Stimulated activated CD8-positive, alpha-beta memory T cell treated with anti-CD3 and anti-CD28 coated beads, Interleukin-7, amount 100 ng/mL, for 48 hours (primary cell): ENCODE results near the gene XPA.
"Not testable (repeated sequence)": the region's sequence is repeated elsewhere in the genome, so short reads cannot be mapped to it uniquely, and the experiment has no call there.

Experiments used
- DNase-seq, 2 donors: peaks; one replicate each; pipeline ENCODE4 v3.0.0-alpha.2; 2020; ENCODE audit warnings: low read depth in 1 of 2; ENCODE audit errors: extremely low read depth in 1 of 2

The XPA gene

DNA sequence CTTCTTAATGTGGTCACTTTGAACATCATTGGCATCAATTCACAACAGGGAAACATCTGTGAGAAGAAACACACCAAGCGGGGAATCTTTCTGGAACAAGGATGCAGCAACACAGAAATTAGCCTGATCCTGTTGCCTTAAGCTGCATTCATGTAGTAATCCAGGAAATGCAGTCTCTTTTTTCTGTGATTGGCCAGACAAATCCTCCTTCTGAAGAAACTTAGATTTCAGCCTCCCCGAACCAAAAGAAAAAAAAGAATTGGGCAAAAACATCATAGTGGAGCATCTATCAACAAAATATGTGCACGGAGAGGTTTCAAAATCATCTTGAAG is 7.2 kb upstream of the XPA start:
- DNase-seq = no peak

DNA sequence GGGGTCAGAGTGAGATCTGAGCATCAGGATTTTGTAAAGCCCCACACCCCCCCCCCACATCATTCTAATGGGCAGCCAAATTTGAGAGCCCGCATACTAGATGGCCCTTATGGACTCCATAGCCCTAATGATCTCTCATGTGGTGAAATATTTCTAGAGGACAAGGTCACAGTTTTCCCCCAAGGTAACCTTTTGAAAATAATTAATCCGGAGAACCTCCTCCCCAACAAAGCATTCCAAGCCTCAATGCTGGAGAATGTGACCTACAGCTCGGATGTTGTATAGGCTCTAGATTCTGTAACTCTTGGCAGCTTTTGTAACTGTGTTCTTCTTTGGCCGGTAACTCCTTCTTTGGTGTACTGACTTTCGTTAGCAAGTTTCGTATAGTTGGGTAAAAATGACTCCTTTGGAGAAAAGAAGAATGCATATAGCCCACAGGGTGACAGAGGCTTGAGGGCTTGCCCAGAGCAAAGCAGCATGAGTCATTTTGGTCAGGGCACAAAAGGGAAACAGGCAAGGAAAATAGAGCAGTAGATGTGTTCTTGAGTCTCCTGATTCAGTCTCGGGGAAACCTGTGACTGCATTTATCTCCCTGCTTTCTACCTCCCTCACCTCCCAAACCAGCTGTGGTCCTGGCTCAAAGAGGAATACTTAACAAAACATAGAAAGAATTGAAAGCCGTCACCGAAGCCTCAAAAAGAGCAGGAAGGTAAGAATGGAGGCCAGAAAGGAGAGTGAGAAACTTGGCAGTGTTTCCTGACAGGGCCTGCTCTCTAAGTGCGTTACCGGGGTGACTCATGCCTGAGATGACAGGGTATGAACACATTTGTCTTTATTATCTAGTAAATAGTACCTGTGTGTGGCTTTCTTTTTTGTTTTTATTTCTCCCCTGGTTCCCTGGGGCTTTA is 6.6 kb upstream of the XPA start:
- DNase-seq = peak in 1 of 2 donors; percentile 29

DNA sequence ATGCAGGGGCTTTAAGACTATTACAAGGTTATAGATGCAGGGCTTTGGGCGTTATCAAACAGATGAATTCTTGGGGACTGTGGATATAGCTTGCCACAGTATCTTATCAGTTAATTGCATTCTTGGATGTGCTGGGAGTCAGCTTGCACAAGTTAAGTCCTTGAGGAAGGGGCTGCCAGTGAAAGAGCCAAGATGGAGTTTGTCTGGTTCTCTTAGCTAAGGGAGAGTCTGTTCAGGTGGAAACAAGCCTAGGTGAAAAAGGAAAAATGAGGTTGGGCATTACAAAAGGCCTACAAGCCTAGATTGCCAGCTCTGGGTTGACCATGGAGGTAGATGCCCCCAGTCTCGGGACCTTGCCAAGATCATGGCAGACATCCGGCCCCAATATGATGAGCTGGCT is 2.7 kb upstream of the XPA start:
- not testable (repeated sequence) for DNase-seq

DNA sequence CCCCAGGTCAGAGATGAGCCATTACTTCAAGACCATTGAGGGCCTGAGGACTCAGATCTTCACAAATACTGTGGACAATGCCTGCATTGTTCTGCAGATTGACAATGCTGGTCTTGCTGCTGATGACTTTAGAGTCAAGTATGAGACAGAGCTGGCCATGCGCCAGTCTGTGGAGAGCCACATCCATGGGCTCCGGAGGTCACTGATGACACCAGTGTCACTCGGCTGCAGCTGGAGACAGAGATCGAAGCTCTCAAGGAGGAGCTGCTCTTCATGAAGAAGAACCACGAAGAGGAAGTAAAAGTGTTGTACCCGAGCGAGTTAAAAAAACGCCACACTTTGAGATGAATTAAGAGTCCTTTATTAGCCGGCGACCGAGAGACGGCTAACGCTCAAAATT is 2.1 kb upstream of the XPA start:
- not testable (repeated sequence) for DNase-seq

DNA sequence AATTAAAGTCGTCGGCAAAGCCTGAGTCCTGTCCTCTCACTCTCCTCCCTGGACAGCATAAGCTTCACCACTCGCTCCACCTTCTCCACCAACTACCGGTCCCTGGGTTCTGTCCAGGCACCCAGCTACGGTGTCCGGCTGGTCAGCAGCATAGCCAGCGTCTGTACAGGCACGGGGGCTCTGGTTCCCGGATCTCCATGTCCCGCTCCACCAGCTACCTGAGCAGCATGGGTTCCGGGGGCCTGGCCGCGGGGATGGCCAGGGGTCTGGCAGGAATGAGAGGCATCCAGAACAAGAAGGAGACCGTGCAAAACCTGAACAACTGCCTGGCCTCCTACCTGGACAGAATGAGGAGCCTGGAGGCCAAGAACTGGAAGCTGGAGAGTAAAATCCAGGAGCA is 1.7 kb upstream of the XPA start:
- DNase-seq = no peak

DNA sequence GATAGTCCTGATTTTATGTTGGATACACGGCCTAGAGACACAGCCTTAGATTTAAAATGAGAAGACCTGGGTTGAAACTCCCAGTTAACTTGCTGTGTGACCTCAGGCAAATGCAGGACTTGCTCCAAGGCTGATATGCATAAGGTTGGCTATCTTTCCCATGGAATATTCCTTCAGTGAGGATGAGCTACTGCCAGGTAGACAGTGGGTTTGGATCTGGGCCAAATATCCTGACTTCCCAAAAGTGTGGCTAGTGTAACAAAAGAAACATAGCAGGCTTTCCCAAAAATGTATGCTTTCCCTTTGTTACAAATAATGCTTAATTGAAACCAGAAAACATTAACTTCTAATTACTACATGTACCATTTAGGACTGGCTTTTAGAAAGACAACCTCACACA is 697 bp upstream of the XPA start:
- DNase-seq = no peak

DNA sequence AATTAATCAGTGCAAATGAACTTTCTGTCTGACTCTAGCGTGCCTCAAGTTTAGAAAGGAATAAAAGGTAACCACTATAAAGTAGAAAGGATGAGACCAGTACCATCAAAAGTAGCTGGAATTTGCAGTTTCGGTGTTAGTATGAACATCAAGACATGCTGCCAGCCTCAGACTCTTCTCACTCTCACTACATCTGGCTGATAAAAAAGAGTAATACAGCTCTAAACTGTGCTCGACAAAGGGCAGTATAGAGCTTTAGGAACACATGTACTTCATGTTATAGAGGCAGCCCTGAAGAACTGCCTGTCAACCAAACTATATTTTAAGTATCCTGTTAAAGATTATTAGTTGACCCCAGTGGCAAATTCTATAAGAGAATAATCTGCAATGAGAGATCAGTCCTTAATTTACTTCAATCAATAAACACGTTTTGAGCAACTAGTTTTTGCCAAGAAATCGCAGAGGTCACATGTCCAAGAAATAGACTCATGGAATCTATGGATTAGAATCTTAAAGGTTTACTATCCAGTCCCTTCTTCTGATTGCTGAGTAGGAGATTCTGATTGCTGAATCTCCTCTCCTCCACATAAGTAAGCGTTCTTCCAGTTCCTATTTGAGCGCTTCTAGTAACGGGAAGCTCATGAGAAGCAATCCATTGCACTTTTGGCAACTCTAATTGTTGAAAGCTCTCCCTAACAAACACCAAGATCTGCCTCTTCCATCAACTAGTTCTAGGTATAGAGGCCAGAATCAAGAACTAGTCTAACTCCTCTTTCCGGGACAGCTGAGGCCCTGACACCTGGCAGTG is 941 bp downstream of the XPA start:
- no peak for DNase-seq

DNA sequence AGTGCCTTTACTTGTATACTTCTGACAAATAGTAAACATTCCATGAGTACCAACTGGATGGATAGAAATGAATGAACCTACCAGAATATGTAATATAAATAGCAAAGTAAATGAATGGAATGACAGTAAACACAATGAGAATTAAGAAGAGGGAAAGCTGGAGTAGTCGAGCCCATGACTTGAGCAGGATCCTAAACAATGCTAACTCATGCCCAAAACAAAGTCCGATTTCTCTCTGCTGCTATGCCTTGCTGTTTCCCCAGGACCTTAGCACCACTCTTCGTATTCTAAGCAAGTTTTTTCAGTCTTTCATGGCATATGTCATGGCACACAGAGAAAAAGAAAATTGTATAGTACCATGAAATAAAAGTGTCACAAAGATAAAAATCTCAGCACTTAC is 1.8 kb downstream of the XPA start:
- DNase-seq = no peak

DNA sequence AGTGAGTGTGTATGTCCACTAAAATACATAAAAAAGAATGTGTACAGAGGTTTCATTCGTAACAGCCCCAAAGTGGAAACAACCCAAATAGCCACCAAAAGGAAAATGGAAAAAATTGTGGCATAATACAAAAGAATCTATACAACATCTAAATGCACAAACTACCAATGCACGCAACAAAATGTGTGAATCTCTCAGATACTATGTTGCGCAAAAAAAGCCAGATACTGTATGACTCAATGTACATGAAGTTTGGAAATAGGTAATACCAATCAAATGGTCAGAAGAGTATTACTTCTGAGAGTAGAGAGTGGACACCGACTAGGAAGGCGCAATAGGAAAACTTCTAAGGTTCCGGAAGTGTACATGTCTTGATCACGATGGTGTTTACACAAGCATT is 2.4 kb downstream of the XPA start:
- no peak for DNase-seq

DNA sequence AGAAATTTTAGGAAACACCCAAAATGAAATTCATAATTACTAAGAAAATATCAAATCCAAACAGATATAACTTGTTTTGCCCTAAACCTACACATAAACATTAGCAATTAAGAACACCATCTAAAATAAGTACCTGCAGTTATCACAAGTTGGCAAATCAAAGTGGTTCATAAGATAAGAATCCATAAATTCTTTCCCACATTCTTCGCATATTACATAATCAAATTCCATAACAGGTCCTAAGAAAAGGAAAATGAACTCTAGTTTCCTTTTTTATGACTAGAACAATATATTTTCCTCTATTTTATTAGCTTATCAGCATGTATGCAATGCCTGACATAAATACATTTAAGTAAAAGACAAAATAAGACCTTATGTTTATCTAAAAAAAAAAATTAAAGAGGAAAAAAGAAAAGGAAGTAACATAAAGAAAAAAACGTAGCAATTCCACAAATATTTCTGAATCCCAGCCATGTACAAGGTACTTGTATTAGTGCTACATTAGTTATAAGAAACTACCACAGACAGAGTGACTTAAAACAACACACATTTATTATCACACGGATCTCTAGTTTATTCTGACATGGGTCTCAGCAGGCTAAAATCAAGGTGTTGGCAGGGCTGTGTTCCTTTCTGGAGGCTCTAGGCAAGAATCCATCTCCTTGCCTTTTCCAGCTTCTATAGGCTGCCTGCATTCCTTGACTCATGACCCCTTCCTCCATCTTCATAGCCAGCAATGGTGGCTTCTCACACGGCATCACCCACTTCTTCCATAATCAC is 7.5 kb downstream of the XPA start:
- no peak for DNase-seq

DNA sequence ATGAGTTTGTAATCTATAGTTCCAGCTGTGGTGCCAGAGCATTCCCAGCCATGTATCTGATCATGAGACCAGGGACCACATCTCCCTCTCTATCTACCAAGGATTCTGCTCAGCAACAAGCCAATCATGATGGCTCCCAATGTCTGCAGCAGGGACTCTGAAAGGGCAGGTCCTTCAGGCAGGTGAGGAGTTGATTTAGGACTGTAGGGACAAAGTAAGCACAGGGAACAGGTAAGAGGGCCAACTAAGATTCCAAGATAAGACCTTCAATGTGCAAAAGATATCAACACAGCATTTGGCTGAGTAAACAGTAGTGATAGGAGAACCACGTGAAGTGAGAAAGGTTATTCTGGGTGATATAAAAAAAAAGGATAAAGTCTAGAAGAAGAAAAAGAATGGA is 8.5 kb downstream of the XPA start:
- no peak for DNase-seq

DNA sequence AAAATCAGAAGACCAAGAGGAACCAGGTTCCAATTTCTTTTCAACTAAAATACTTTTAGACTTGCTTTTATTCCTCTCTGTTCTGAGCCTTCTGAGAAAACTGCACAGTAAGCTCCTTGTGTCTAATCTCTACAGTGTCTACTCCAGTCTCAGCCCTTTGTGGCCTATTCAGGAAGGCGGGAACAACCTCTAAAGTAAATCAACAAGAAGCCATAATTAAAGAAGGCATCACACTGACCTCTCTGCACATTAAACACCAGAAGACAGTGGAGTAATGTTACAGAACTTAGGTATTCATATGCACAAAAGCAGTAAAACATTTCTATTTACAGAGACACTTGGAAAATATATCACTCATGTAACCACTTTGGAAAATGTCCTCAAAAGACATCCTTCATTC is 14.9 kb downstream of the XPA start:
- no peak for DNase-seq

DNA sequence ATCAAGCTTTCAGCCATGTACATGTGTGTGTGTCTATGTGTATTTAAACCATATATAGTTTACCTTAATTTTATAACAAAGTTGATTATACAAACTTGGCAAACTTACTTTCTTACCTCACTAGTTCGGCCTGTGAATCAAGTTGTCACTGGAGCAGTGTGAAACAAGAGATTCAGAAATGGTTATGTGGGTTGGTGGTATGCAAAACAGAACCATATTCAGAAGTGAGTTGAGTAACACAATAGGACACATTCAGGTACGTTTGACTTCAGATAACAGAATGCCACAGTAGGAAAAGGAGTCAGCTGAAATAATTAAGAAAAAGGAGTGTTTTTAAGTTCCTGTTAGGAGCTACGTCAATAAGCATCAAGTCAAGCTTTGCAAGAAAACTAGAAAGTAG is 21.5 kb downstream of the XPA start:
- no peak for DNase-seq

DNA sequence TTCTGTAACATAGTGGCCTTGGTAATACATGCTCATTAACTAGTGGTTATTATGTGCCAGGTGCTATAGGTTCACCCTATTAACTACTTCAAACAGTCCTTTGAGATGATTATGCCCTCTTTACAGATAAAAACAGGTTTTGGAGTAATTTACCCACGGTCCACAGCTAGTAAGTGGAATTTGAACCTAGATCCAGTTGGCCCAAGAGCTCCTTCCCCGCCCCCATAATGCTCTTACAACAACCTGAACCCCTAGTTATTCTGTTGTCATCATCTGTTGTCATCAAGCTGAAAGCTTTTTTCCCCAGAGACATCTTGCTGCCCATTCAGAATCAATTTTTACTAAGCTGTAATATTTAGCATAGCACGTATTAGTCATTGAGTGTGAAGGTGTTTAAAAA is 23.2 kb downstream of the XPA start:
- no peak for DNase-seq

DNA sequence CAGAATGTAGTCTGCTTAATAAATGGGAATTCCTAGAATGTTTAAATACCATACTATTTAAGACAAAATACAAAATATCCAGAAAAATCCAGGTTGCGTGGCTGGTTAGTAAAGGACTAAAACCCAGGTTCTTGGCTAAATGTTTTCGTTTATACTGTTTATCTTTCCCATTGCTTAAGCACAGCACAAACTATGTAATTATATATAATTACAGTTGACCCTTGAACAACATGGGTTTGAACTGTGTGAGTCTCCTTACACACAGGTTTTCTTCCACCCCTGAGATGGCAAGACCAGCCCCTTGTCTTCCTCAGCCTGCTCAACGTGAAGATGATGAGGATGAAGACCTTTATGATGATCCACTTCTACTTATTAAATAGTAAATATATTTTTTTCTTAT is 24.7 kb downstream of the XPA start:
- DNase-seq = no peak

DNA sequence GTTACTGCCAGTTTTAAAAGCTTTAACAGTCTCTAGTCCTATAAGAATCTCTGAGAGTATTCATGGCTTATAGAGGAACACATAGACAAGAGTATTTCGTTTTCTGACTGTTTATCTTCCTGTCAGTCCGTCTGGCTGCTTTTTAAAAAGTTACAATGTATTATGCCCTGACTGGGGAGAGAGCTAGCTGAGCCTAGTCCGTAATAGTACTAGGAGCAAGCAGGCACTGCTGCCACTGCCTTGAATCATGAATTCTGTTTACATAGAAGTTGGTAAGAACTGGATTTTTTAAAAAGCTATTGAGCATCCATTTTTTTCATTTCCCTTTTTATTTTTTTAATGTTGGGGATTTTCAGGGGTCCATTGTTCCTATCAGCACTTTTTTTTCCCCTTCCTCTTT is 26.6 kb downstream of the XPA start:
- DNase-seq = no peak

DNA sequence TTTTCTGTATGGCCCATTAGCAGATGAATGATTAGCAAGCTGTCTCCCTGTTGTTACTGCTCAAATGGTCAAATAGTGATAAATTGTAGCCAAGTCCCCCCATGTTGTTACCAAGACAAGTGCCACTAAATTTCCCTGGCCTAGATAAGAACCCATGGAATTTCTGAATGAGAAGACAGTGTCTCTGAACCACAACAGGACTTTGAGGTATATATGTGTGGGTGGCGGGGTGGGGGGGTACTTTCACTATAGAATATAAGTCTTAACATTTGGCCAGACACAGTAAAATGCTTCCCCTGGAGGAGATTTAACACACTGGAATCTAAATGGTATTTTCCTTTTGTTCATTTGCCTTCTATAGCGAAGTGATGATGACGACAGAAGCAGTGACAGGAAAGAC is 28.7 kb downstream of the XPA start:
- DNase-seq = peak in 1 of 2 donors; percentile 4

DNA sequence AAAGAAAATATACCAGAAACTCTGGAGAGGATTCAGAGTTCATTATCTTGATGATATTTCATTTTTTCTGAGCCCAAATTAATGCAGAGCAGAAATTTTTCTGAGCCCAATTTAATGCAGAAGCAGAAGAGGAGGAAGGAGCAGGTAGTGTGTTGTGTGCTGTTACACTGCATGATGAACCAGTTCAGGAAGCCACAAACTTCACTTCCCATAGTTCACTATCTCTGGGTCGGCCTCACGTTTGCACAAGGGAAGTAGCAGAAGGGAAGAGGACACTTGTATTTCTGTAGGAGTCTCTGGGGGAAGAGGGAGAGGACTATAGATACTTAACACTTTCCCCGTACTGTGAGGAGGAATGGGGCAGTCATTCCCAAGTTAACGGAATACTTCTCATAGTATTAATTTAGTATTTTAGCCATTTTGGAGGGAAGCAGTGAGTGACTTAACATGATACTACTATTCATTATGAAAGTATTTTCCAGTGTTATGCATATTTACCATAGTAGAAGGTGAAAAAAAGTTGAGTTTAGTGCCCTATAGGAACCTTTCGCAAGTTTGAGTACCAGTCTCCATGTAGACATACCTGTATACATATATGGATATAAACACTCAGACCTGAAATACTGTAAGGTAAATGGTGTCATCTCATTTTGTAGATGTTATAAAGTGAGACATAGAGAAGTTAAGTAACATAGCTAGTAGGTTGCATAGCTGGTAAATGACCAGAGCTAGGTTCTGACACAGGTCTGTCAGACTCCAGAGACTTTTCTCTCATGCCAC is 30.0 kb downstream of the XPA start:
- no peak for DNase-seq

DNA sequence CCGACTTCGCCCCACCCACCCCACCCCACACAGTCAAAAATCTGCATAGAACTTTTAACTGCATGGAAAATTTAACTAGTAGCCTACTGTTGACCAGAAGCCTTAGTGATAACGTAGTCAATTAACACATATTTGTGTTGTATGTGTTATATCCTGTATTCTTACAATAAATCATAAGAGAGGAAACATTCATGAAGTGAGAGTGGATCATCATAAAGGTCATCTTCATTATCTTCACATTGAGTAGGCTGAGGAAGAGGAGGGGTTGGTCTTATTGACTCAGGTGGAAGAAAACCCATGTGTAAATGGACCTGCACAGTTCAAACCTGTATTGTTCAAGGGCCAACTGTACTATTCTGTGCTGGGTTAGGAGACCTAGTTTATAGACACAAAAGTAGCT is 31.4 kb downstream of the XPA start:
- DNase-seq = no peak

DNA sequence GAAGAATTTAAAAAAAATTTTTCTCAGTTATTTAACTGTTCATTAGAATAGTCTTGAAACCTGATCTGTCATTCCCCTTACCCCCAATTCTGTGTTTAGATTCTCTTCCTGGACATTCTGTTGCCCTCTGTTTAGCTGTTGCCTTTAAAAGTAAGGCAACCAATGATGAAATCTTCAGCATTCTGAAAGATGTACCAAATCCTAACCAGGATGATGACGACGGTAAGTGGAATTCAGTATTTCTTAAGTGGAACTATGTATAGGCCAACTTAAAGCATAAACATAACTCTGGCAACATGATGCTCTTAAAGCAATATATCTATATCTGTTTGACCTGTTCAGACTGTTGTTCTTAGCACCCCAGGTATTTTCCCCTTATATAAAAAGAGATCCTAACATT is 36.3 kb downstream of the XPA start:
- DNase-seq = no peak

DNA sequence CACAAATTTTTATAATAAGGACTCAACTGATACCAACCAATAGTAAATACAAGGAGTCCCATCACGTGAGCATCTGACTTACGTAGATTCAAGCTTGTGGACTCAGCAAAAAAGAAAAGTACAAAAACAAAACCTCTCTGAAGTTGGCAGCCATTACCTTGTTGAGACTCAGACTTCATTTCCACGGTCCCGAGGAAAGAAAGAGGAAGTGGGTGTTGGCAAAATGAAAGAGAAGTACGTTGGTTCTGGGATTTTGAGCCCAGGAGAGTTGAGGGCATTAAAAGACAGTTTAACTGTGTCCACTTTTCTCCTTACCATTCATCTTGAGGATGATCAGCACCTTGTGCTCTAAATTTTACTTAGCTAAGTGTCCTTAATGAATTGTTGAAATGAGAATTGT is 36.8 kb downstream of the XPA start:
- DNase-seq = no peak
